IMR-90 (cell line): ENCODE measurements around the gene KCNQ1. TPM values are rescaled to one million over a fixed set of nuclear protein-coding genes. Genes with fewer than 3 reads are reported as not detected.

Source experiments
- ATAC-seq: fragments of 200-7000 bp; cut with Tn5 transposase; 2 replicates; pipeline ENCODE4 v1.9.1; 2020; ENCODE audit warnings: low read depth, mild to moderate bottlenecking, moderate library complexity
- BruUV-seq: library from RNA; stranded (reverse); fragments of 400-500 nt; replicated peaks from 2 replicates; lab custom pipeline; 2021; lab: Mats Ljungman, UMichigan
- CTCF ChIA-PET: fragments of 300-600 bp; formaldehyde crosslinking; extraction: SDS; loops from one replicate; lab custom pipeline; 2021; ENCODE audit warnings: antibody characterized with exemption; lab: Yijun Ruan, JAX
- POLR2A ChIA-PET: fragments of 300-600 bp; sonication (Branson Sonifier 250); formaldehyde crosslinking; loops from one replicate; lab custom pipeline; 2022; ENCODE audit warnings: antibody characterized with exemption; ENCODE audit not compliant: unreplicated experiment; lab: Charles Lee
- DNase-seq: peaks from one replicate; pipeline ENCODE4 v3.0.0; 2013
- H2AFZ ChIP-seq: replicated peaks from 2 replicates; pipeline ENCODE3; 2013; ENCODE audit warnings: low read length, mild to moderate bottlenecking; ENCODE audit not compliant: poor library complexity
- H2AK5ac ChIP-seq: 2 replicates; pipeline ENCODE4 v1.6.1; 2013; ENCODE audit warnings: low read depth, low read length, inconsistent platforms
- H2AK9ac ChIP-seq: replicated peaks from 2 replicates; pipeline ENCODE3; 2013; ENCODE audit warnings: mild to moderate bottlenecking, low read depth, low read length, moderate library complexity; ENCODE audit not compliant: poor library complexity
- H2BK120ac ChIP-seq: 2 replicates; pipeline ENCODE4 v1.6.1; 2013; ENCODE audit warnings: low read depth, low read length, inconsistent platforms
- H2BK15ac ChIP-seq: 3 replicates; pipeline ENCODE4 v1.6.1; 2013; ENCODE audit warnings: low read depth, low read length, inconsistent platforms
- H2BK20ac ChIP-seq: 2 replicates; pipeline ENCODE4 v1.6.1; 2013; ENCODE audit warnings: low read depth, mild to moderate bottlenecking, inconsistent platforms, low read length, moderate library complexity
- H2BK5ac ChIP-seq: 2 replicates; pipeline ENCODE4 v1.6.1; 2013; ENCODE audit warnings: mild to moderate bottlenecking, low read depth, low read length, inconsistent platforms; ENCODE audit not compliant: poor library complexity, severe bottlenecking
- H3K14ac ChIP-seq: replicated peaks from 2 replicates; pipeline ENCODE4 v1.6.1; 2013; ENCODE audit warnings: low read depth, low read length, inconsistent platforms
- H3K18ac ChIP-seq: 2 replicates; pipeline ENCODE4 v1.6.1; 2013; ENCODE audit warnings: low read depth, low read length, control low read depth
- H3K23ac ChIP-seq: 2 replicates; pipeline ENCODE4 v1.6.1; 2013; ENCODE audit warnings: low read depth, low read length, inconsistent platforms
- H3K27ac ChIP-seq: 2 replicates; pipeline ENCODE4 v1.5.1; 2013; ENCODE audit warnings: mild to moderate bottlenecking, control low read depth, low read length; ENCODE audit not compliant: insufficient read depth
- H3K27me3 ChIP-seq: 2 replicates; pipeline ENCODE4 v1.6.1; 2013; ENCODE audit warnings: low read length; ENCODE audit not compliant: control insufficient read depth, insufficient read depth
- H3K36me3 ChIP-seq: 2 replicates; pipeline ENCODE4 v1.6.1; 2013; ENCODE audit warnings: low read length, mixed read lengths; ENCODE audit not compliant: control insufficient read depth, insufficient read depth
- H3K4ac ChIP-seq: 2 replicates; pipeline ENCODE4 v1.6.1; 2013; ENCODE audit warnings: low read depth, low read length, inconsistent platforms
- H3K4me1 ChIP-seq: 2 replicates; pipeline ENCODE4 v1.6.1; 2013; ENCODE audit warnings: low read length, mixed read lengths; ENCODE audit not compliant: control insufficient read depth, insufficient read depth
- H3K4me2 ChIP-seq: 2 replicates; pipeline ENCODE4 v1.6.1; 2013; ENCODE audit warnings: low read depth, mild to moderate bottlenecking, control low read depth, low read length, moderate library complexity
- H3K4me3 ChIP-seq: 2 replicates; pipeline ENCODE4 v1.5.1; 2013; ENCODE audit warnings: low read depth, mild to moderate bottlenecking, control low read depth, low read length, moderate library complexity; ENCODE audit not compliant: insufficient read depth
- H3K56ac ChIP-seq: 2 replicates; pipeline ENCODE4 v1.6.1; 2013; ENCODE audit warnings: low read length, inconsistent platforms; ENCODE audit not compliant: insufficient read depth; ENCODE audit errors: extremely low read depth
- H3K79me1 ChIP-seq, 2 experiments: 2 replicates each; pipeline ENCODE4 v1.6.1; 2013; ENCODE audit warnings: low read length in 2 of 2, inconsistent platforms in 1 of 2, low read depth in 1 of 2
- H3K9ac ChIP-seq: 2 replicates; pipeline ENCODE4 v1.6.1; 2013; ENCODE audit warnings: low read depth, low read length, control low read depth
- H3K9me1 ChIP-seq: 2 replicates; pipeline ENCODE4 v1.6.1; 2013; ENCODE audit warnings: low read length, inconsistent platforms; ENCODE audit not compliant: insufficient read depth
- H3K9me3 ChIP-seq: 2 replicates; pipeline ENCODE4 v1.6.1; 2013; ENCODE audit warnings: low read length; ENCODE audit not compliant: control insufficient read depth, insufficient read depth
- H4K20me1 ChIP-seq: 2 replicates; pipeline ENCODE4 v1.6.1; 2013; ENCODE audit warnings: low read length, inconsistent platforms; ENCODE audit not compliant: insufficient read depth
- H4K5ac ChIP-seq: 2 replicates; pipeline ENCODE4 v1.6.1; 2013; ENCODE audit warnings: mild to moderate bottlenecking, low read depth, low read length, control low read depth
- H4K8ac ChIP-seq, 2 experiments: 2 replicates each; pipeline ENCODE4 v1.6.1; 2013; ENCODE audit warnings: low read depth in 2 of 2, low read length in 2 of 2, control low read depth in 1 of 2, inconsistent platforms in 1 of 2
- H4K91ac ChIP-seq: 2 replicates; pipeline ENCODE4 v1.6.1; 2013; ENCODE audit warnings: low read depth, low read length, inconsistent platforms; ENCODE audit not compliant: insufficient read depth
- POLR2A ChIP-seq: IDR thresholded peaks from 2 replicates; pipeline ENCODE4 v1.6.1; 2012; ENCODE audit warnings: mild to moderate bottlenecking, low read depth, low read length
- WGBS, 2 experiments: methylation state at CpG; one replicate each; pipeline versions ENCODE4 v1.1.5 to v1.1.7; 2013; ENCODE audit warnings: missing lambda C conversion rate in 2 of 2; ENCODE audit not compliant: insufficient read length in 1 of 2; ENCODE audit errors: extremely low coverage in 2 of 2; 5-methylcytosine and 5-hydroxymethylcytosine counted together
- dilution Hi-C: fragments of 300-500 bp; cut with HindIII; formaldehyde crosslinking; loops from one replicate; pipeline ENCODE4 v1.14.3; 2018; ENCODE audit warnings: low sequenced_read_pairs; ENCODE audit not compliant: unreplicated experiment
- in situ Hi-C: fragments of 300-500 bp; cut with MboI; formaldehyde crosslinking; loops from 3 replicates; pipeline ENCODE4 v1.14.3; 2019; ENCODE audit warnings: low sequenced_read_pairs, inconsistent platforms, mixed read lengths
- intact Hi-C: fragments of 100-400 bp; cut with micrococcal nuclease; formaldehyde crosslinking; loops from 2 replicates; pipeline ENCODE4 v1.10.0; 2022
- polyA plus RNA-seq, 3 experiments: library from polyadenylated mRNA; depleted of rRNA; stranded (reverse); fragments of >200 nt; gene quantifications; 2 replicates each; pipeline ENCODE4 v1.2.3, GENCODE V29; 2012; ENCODE audit warnings: low replicate concordance in 1 of 3
- total RNA-seq: library from RNA; depleted of rRNA; stranded (reverse); fragments of >200 nt; gene quantifications from 2 replicates; pipeline ENCODE4 v1.2.3, GENCODE V29; 2012

Gene KCNQ1
- total and polyA plus RNA-seq, 2 of the 4 experiments (the other 2 are of a cell fraction): 0.07 TPM; not detected in 1

- dilution Hi-C loops (no loop called here), intact Hi-C loops (no loop called here), in situ Hi-C loops (no loop called here)
- Histone ChIP-seq H2AK5ac (no peak overlapping the region), H3K4ac (no peak overlapping the region), H3K27me3 (peaks cover 7% of the 10 kb centered on the region; the same call in 1 of the 2 replicates), H3K14ac (no peak overlapping the region), H2BK120ac (no peak overlapping the region), H2AK9ac (peak overlapping the region; percentile 28), H3K36me3 (no peaks in the 10 kb centered on the region), H3K4me3 (no peak overlapping the region), H3K9me3 (no peaks in the 10 kb centered on the region; the same call in 1 of the 2 replicates), H3K27ac (no peak overlapping the region), H3K18ac (no peak overlapping the region), H3K79me1 (no peaks in the 10 kb centered on the region), H2BK5ac (no peak overlapping the region), H3K9me1 (no peaks in the 10 kb centered on the region), H2BK15ac (no peak overlapping the region), H4K20me1 (no peaks in the 10 kb centered on the region), H2AFZ (no peak overlapping the region), H3K4me2 (no peak overlapping the region), H3K9ac (no peak overlapping the region), H3K56ac (no peak overlapping the region), H3K23ac (no peak overlapping the region), H4K91ac (no peak overlapping the region), H4K5ac (no peak overlapping the region), H4K8ac (no peak overlapping the region), H2BK20ac (no peak overlapping the region), H3K4me1 (no peaks in the 10 kb centered on the region)
- ATAC-seq: no peak
- no TSS peak for BruUV-seq
- no peak for TF ChIP-seq POLR2A
- WGBS, 2 experiments: 75% methylated on average over 15 of the region's 33 CpGs; no CpG with 5 or more reads in 1 of the 2 experiments
- ChIA-PET CTCF (no interaction called here), POLR2A (no interaction called here)
- no peak for DNase-seq
These were observed 127.9 kb downstream of the KCNQ1 start for GRCh38 chr11:2572491-2573239.
